Cardiac fibroblast (primary cell): Measurements from ENCODE around the gene ADARB2.

Source experiments
- DNase-seq, 2 donors: peaks; one replicate each; pipeline versions ENCODE4 v3.0.0 to v3.0.0-alpha.2; 2010; ENCODE audit warnings: low read depth in 2 of 2
- H3K4me3 ChIP-seq, 2 donors: replicated peaks in 1 of 2; 1 replicate in 1 of 2; 2 replicates in 1 of 2; pipeline ENCODE4 v1.5.1; 2011; ENCODE audit warnings: low read depth in 2 of 2, low read length in 2 of 2, mild to moderate bottlenecking in 2 of 2, moderate library complexity in 1 of 2
- TF ChIP-seq, protein P1 (sequence below): IDR thresholded peaks from one replicate; pipeline ENCODE4 v1.5.1; 2011; ENCODE audit warnings: low read depth, mild to moderate bottlenecking, low read length, inconsistent platforms

ADARB2 gene

DNA sequence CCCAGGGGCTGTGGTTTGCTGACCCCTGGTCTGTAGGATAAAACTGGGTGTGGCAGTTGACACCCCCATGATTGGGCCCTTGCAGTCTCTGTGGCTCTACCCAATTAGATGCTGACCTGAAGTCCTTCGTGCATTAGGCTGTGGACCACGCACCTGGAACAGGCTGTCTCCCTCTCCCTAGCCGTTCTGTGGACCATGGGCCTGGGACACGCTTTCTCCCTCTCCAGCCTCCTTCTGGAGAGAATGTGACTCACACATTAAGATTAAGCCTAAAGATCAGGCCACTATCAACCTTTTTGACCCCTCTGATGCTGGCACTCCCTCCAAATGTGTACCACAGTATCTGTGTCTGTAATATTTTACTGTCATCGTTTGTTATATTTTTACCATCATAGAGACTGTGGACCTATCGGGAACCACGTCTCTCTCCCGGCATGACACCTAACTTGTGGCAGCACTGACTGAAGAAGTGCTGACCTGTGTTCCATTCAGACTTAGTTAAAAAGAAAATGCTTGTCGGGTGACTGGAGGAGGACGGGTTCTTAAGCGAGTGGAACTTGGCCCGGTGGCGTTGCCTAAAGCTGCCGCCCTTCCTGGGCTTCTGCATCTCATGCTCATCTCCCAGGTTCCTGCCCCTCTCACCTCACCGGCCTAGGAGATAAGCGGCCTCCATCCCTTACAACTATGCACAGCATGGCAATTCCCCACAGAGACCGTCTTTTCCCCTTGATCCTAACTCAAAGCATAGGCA lies 588.3 kb downstream of the ADARB2 start:
- DNase-seq: no peak
- TF ChIP-seq, protein P1, sequence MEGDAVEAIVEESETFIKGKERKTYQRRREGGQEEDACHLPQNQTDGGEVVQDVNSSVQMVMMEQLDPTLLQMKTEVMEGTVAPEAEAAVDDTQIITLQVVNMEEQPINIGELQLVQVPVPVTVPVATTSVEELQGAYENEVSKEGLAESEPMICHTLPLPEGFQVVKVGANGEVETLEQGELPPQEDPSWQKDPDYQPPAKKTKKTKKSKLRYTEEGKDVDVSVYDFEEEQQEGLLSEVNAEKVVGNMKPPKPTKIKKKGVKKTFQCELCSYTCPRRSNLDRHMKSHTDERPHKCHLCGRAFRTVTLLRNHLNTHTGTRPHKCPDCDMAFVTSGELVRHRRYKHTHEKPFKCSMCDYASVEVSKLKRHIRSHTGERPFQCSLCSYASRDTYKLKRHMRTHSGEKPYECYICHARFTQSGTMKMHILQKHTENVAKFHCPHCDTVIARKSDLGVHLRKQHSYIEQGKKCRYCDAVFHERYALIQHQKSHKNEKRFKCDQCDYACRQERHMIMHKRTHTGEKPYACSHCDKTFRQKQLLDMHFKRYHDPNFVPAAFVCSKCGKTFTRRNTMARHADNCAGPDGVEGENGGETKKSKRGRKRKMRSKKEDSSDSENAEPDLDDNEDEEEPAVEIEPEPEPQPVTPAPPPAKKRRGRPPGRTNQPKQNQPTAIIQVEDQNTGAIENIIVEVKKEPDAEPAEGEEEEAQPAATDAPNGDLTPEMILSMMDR: no peak
- H3K4me3 ChIP-seq: no peak overlapping the region

DNA sequence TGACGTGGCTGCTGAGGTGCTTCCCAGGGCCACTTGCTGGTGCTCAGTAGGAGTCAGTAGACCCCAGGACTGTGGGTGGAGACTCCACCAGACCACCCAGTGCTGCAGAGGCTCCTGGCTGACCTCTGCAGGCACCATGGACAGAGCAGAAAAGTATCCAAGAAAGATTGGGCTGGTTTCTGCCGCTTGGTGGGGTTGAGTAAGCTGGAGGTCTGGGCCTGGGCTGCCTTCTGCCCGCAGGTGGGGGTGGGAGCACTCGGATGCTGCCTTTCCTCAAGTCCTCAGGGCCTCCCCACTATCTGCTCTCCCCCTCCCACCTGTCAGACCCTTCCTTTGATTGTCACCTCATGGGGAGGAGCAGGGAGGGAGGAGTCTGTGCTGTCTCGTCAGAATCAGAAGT lies 589.5 kb downstream of the ADARB2 start:
- DNase-seq: no peak
- TF ChIP-seq, protein P1: no peak
- no peak overlapping the region for H3K4me3 ChIP-seq

- no peak overlapping the region for H3K4me3 ChIP-seq
- TF ChIP-seq, protein P1: peak; percentile 26
- no peak for DNase-seq
These were observed 594.7 kb downstream of the ADARB2 start for GRCh38 chr10:1142596-1142995.

- no peak for DNase-seq
- TF ChIP-seq, protein P1: no peak
- H3K4me3 ChIP-seq: no peak overlapping the region
These were observed 595.6 kb downstream of the ADARB2 start for GRCh38 chr10:1141701-1142100.

- H3K4me3 ChIP-seq: no peak overlapping the region
- TF ChIP-seq, protein P1: no peak
- DNase-seq: no peak
These were observed 596.1 kb downstream of the ADARB2 start for GRCh38 chr10:1141261-1141660.

DNA sequence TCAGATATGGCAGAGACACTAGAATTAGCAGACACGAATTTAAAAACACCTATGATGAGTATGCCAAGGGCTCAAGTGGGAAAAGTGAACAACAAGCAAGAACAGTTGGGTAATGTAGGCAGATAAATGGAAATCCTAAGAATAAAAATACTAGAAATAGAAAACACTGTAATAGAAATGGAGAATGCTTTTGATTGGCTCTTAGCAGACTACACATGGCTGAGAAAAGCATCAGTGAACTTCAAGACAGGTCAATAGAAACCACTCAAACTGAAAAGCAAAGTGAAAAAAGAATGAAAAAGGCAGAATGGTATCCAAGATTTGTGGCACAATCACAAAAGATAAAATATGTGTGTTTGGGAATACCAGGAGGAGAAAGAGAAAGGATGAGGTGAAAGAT lies 598.8 kb downstream of the ADARB2 start:
- DNase-seq: no peak
- TF ChIP-seq, protein P1: no peak
- no peak overlapping the region for H3K4me3 ChIP-seq
